HG03469 (cell line): ENCODE measurements around the gene TLR7.

Experiments used
- ATAC-seq: cut with Tn5 transposase; IDR thresholded peaks from one replicate; pipeline ENCODE4 v1.9.1; 2021; ENCODE audit warnings: mild to moderate bottlenecking, moderate library complexity, moderate number of reproducible peaks; ENCODE audit not compliant: unreplicated experiment

The TLR7 gene

GRCh38 chrX:12922599-12922919 lies 55.7 kb downstream of the TLR7 start:
- ATAC-seq: no peak

GRCh38 chrX:12929701-12930100 lies 62.8 kb downstream of the TLR7 start:
- ATAC-seq: no peak

GRCh38 chrX:12930150-12930549 lies 63.3 kb downstream of the TLR7 start:
- ATAC-seq: no peak

GRCh38 chrX:12932244-12932643 lies 65.4 kb downstream of the TLR7 start:
- ATAC-seq: no peak

GRCh38 chrX:12934850-12935249 lies 68.0 kb downstream of the TLR7 start:
- ATAC-seq: no peak

GRCh38 chrX:12936947-12937346 lies 70.1 kb downstream of the TLR7 start:
- ATAC-seq: no peak
